Activated naive CD4-positive, alpha-beta T cell treated with Interleukin-2 at 50 U/mL for 16 hours (primary cell): ENCODE data around the gene PPCDC.
"Not testable (repeated sequence)": the region's sequence is repeated elsewhere in the genome, so short reads cannot be mapped to it uniquely, and the experiment has no call there.

Experiments used
- DNase-seq: peaks from one replicate; pipeline ENCODE4 v3.0.0-alpha.2; 2020

PPCDC gene

GRCh38 chr15:75069301-75069925 lies 46.0 kb downstream of the PPCDC start:
- DNase-seq: no peak

- no peak for DNase-seq
Observed at GRCh38 chr15:75070674-75071073, 47.3 kb downstream of the PPCDC start.

- DNase-seq: no peak
Observed at GRCh38 chr15:75073197-75073596, 49.8 kb downstream of the PPCDC start.

- no peak for DNase-seq
Observed at GRCh38 chr15:75076277-75076676, 52.9 kb downstream of the PPCDC start.

GRCh38 chr15:75077551-75077961 lies 54.2 kb downstream of the PPCDC start:
- peak; percentile 29 for DNase-seq

- no peak for DNase-seq
Observed at GRCh38 chr15:75081150-75081549, 57.8 kb downstream of the PPCDC start.

- no peak for DNase-seq
Observed at GRCh38 chr15:75082689-75083088, 59.3 kb downstream of the PPCDC start.

- DNase-seq: not testable (repeated sequence)
Observed at GRCh38 chr15:75085708-75086107, 62.3 kb downstream of the PPCDC start.

- no peak for DNase-seq
Observed at GRCh38 chr15:75089456-75090387, 66.3 kb downstream of the PPCDC start.

- DNase-seq: no peak
Observed at GRCh38 chr15:75090388-75090734, 67.0 kb downstream of the PPCDC start.

GRCh38 chr15:75091814-75092213 lies 68.4 kb downstream of the PPCDC start:
- no peak for DNase-seq

GRCh38 chr15:75094961-75095478 lies 71.6 kb downstream of the PPCDC start:
- not testable (repeated sequence) for DNase-seq

GRCh38 chr15:75095594-75095993 lies 72.2 kb downstream of the PPCDC start:
- DNase-seq: no peak

- no peak for DNase-seq
Observed at GRCh38 chr15:75097939-75098338, 74.5 kb downstream of the PPCDC start.

- no peak for DNase-seq
Observed at GRCh38 chr15:75098404-75098803, 75.0 kb downstream of the PPCDC start.
